ENCODE data around the gene CRTAP. TPM values are rescaled to one million over a fixed set of nuclear protein-coding genes. Genes with fewer than 3 reads are reported as not detected.

CRTAP gene
- total RNA-seq, 1 donor from 2014 or later = 147 TPM

DNA sequence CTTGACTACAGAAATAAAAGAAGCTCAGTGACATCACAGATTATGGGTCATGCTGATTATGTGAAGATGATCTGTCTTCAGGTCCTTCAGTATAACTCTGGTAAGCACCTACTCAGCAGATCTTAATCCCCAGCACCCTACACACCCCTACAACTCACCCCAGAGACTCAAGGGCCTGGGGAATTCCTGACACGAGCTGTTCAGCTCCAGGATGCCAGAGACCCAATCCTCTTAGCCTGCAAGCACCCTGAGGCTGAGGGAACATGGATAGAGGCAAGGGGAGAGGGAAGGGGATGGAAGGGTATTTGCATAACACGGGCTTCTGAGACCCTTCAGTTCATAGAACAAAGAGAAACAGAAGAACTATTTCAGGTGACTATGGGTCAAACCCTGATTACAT is 29.9 kb upstream of the CRTAP start:
- H3K27ac Mint-ChIP-seq (ENCODE audit: unreplicated experiment) = no peak overlapping the region
- no peak overlapping the region for H3K4me3 Mint-ChIP-seq

DNA sequence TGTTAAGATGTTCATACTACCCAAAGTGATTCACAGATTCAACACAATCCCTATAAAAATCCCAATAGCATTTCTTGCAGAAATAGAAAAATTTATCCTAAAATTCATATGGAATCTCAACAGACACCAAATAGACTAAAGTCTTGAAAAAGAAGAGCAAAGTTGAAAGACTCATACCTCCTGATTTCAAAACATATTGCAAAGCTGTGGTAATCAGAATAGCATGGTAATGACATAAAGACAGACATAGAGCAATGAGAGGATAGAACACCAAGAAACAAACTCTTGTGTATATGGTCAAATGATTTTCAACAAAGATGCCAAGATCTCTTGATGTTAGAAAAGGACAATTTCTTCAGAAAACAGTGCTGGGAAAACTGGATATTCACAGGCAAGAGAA is 25.1 kb upstream of the CRTAP start:
- Mint-ChIP-seq H3K9me3 (peaks cover 5% of the 10 kb centered on the region), H3K27me3 (ENCODE audit: low read depth) (no peaks in the 10 kb centered on the region), H3K4me3 (no peak overlapping the region), H3K27ac (ENCODE audit: unreplicated experiment) (no peak overlapping the region), H3K36me3 (ENCODE audit: low read depth) (peaks cover 34% of the 10 kb centered on the region), H3K4me1 (peaks cover 5% of the 10 kb centered on the region)
- TF ChIP-seq, protein P1, sequence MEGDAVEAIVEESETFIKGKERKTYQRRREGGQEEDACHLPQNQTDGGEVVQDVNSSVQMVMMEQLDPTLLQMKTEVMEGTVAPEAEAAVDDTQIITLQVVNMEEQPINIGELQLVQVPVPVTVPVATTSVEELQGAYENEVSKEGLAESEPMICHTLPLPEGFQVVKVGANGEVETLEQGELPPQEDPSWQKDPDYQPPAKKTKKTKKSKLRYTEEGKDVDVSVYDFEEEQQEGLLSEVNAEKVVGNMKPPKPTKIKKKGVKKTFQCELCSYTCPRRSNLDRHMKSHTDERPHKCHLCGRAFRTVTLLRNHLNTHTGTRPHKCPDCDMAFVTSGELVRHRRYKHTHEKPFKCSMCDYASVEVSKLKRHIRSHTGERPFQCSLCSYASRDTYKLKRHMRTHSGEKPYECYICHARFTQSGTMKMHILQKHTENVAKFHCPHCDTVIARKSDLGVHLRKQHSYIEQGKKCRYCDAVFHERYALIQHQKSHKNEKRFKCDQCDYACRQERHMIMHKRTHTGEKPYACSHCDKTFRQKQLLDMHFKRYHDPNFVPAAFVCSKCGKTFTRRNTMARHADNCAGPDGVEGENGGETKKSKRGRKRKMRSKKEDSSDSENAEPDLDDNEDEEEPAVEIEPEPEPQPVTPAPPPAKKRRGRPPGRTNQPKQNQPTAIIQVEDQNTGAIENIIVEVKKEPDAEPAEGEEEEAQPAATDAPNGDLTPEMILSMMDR (conservative IDR thresholded peaks at IDR 0.05) = no peak
- no peak for DNase-seq (ENCODE audit: low read depth, low spot score)

More for the DNA sequence above, 29.9 kb upstream of the CRTAP start:
- H3K36me3 Mint-ChIP-seq (ENCODE audit: low read depth) = peaks cover 14% of the 10 kb centered on the region
- no peaks in the 10 kb centered on the region for H3K27me3 Mint-ChIP-seq (ENCODE audit: low read depth)
- DNase-seq (ENCODE audit: low read depth, low spot score) = no peak
- H3K4me1 Mint-ChIP-seq = peaks cover 5% of the 10 kb centered on the region
- H3K9me3 Mint-ChIP-seq = peaks cover 5% of the 10 kb centered on the region
- TF ChIP-seq, protein P1 (conservative IDR thresholded peaks at IDR 0.05) = no peak

DNA sequence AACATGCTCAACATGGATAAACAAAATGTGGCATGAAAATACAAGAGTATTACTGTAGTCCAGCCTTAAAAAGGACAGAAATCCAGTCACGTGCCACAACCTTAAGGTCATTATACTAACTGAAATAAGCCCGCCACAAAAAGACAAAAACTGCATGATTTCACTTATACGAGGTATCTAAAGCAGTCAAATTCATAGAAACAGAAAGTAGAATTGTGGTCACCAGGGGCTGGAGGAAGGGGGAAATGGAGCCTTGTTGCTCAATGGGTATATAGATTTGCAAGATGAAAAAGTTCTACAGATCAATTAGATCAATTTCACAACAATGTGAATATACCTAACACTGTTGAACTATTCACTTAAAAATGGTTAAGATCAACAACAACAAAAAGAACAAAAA is 24.3 kb upstream of the CRTAP start:
- TF ChIP-seq, protein P1 (conservative IDR thresholded peaks at IDR 0.05) = no peak
- no peaks in the 10 kb centered on the region for H3K4me1 Mint-ChIP-seq
- H3K4me3 Mint-ChIP-seq = no peak overlapping the region
- no peak for DNase-seq (ENCODE audit: low read depth, low spot score)
- H3K27ac Mint-ChIP-seq (ENCODE audit: unreplicated experiment) = no peak overlapping the region
- H3K9me3 Mint-ChIP-seq = peaks cover 5% of the 10 kb centered on the region
- peaks cover 34% of the 10 kb centered on the region for H3K36me3 Mint-ChIP-seq (ENCODE audit: low read depth)
- no peaks in the 10 kb centered on the region for H3K27me3 Mint-ChIP-seq (ENCODE audit: low read depth)

DNA sequence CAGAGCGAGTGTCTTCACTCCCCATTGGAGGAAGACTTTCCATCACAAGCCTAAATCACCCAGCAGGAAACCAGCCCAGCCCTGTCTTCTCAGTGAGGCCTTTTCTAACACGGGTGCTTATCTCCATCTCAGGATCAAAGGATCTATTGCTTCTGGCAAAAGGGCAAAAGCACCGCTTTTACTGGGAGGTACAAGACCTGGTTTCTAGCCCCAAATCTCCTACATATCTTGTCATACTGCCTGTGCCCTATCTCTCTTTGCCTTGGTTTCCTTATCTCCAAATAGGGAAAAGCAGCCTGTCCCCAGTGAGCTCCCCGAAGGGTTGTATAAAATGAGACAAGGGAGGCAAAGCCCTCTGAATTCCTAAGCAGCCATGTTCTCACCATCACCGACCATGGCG is 22.1 kb upstream of the CRTAP start:
- Mint-ChIP-seq H3K27ac (ENCODE audit: unreplicated experiment) (no peak overlapping the region), H3K9me3 (peaks cover 5% of the 10 kb centered on the region), H3K27me3 (ENCODE audit: low read depth) (no peaks in the 10 kb centered on the region), H3K36me3 (ENCODE audit: low read depth) (peaks cover 34% of the 10 kb centered on the region), H3K4me1 (peaks cover 11% of the 10 kb centered on the region), H3K4me3 (no peak overlapping the region)
- DNase-seq (ENCODE audit: low read depth, low spot score) = no peak
- TF ChIP-seq, protein P1 (conservative IDR thresholded peaks at IDR 0.05) = no peak

DNA sequence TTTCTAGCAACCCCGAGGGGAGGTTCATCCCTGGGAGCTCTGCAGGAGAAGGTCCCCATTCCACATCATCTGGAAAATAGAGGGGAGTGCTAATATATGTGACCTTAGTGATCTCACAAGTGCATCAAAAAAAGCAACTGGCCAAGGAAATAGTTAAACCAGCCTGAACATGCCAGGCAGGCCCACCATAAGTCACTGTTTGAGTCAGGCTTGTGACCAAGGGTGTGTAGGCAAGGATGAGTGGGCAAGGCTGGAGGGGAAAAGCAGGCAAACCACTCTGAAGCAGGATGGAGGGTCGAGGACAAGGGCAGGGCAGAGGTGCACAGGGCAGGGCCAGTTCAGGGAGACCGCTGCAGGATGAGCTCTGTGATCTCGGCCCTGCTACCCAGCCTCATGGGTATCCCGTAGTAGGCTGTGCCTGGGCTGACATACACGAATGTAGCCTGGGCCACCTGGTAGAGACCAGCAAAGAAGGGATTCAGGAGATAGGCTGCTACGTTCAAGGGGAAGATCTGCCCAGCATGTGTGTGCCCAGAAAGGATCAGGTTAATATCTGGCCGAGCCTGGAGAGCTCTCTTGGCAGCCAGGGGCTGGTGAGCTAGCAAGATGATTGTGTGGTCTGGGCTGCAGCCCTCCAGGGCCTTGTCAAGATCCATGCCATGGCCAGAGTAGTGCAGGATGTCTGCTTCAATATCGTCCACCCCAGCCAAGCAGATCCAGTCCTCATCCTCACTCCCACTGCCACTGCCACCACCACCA is 21.1 kb upstream of the CRTAP start:
- no peak overlapping the region for H3K27ac Mint-ChIP-seq (ENCODE audit: unreplicated experiment)
- DNase-seq (ENCODE audit: low read depth, low spot score) = no peak
- H3K4me3 Mint-ChIP-seq = peak overlapping the region; percentile 37
- H3K4me1 Mint-ChIP-seq = peaks cover 16% of the 10 kb centered on the region
- H3K27me3 Mint-ChIP-seq (ENCODE audit: low read depth) = no peaks in the 10 kb centered on the region
- peaks cover 5% of the 10 kb centered on the region for H3K9me3 Mint-ChIP-seq
- peaks cover 32% of the 10 kb centered on the region for H3K36me3 Mint-ChIP-seq (ENCODE audit: low read depth)
- TF ChIP-seq, protein P1 (conservative IDR thresholded peaks at IDR 0.05) = no peak
